ENCODE measurements around the gene CDC42BPB.

The CDC42BPB gene

GRCh38 chr14:102891111-102891510, 166.2 kb downstream of the CDC42BPB start:
- Histone ChIP-seq H3K4me2 (ENCODE audit: low read depth, low read length) (no peak overlapping the region), H3K9me3 (replicated peaks; ENCODE audit: insufficient read depth, low read length) (no peaks in the 10 kb centered on the region), H3K27ac (ENCODE audit: low read length) (no peak overlapping the region), H3K9me2 (replicated peaks; ENCODE audit: insufficient read depth, low read length) (no peaks in the 10 kb centered on the region), H3K4me3 (ENCODE audit: low read length) (no peak overlapping the region), H3K79me2 (ENCODE audit: low read length) (no peaks in the 10 kb centered on the region), H3K36me3 (replicated peaks; ENCODE audit: insufficient read depth, low read length) (no peaks in the 10 kb centered on the region), H4K20me1 (ENCODE audit: insufficient read depth, low read length) (no peaks in the 10 kb centered on the region), H3F3A (ENCODE audit: insufficient read depth, low read length) (no peaks in the 10 kb centered on the region), H2AFZ (ENCODE audit: low read length) (no peak overlapping the region), H3K9ac (ENCODE audit: low read length) (no peak overlapping the region), H3K4me1 (ENCODE audit: low read length) (no peaks in the 10 kb centered on the region), H3K27me3 (replicated peaks; ENCODE audit: insufficient read depth, low read length) (no peaks in the 10 kb centered on the region)
- TF ChIP-seq EZH2phosphoT487 (IDR thresholded peaks at IDR 0.05; ENCODE audit: low read length) = no peak
- TF ChIP-seq EZH2 (optimal IDR thresholded peaks at IDR 0.05; ENCODE audit: low read depth, low read length) = no peak
- TF ChIP-seq, protein P1, sequence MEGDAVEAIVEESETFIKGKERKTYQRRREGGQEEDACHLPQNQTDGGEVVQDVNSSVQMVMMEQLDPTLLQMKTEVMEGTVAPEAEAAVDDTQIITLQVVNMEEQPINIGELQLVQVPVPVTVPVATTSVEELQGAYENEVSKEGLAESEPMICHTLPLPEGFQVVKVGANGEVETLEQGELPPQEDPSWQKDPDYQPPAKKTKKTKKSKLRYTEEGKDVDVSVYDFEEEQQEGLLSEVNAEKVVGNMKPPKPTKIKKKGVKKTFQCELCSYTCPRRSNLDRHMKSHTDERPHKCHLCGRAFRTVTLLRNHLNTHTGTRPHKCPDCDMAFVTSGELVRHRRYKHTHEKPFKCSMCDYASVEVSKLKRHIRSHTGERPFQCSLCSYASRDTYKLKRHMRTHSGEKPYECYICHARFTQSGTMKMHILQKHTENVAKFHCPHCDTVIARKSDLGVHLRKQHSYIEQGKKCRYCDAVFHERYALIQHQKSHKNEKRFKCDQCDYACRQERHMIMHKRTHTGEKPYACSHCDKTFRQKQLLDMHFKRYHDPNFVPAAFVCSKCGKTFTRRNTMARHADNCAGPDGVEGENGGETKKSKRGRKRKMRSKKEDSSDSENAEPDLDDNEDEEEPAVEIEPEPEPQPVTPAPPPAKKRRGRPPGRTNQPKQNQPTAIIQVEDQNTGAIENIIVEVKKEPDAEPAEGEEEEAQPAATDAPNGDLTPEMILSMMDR (IDR thresholded peaks at IDR 0.05; ENCODE audit: low read length) = no peak
- no peak for DNase-seq

DNA sequence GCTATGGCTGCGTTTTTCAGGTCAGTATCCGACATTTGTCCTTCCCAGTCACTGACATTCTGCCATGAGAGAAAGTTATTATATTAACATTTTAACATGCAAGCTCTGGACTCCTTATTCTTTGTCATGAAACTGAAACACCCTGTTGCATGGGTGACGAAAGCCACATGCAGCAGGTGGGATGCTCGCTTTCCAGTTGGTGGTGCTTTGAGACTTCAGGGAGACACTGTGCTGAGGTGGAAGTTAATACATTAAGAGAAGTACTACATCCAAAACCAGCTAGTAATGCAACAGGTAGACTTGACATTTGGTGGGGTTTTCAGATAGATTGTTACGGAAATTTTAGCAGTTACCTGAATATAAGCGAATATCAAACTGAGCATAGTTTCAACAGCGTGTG, 167.7 kb downstream of the CDC42BPB start:
- H3K4me1 ChIP-seq (ENCODE audit: low read length) = no peaks in the 10 kb centered on the region
- no peak for TF ChIP-seq EZH2phosphoT487 (IDR thresholded peaks at IDR 0.05; ENCODE audit: low read length)
- TF ChIP-seq, protein P1 (IDR thresholded peaks at IDR 0.05; ENCODE audit: low read length) = no peak
- no peak for TF ChIP-seq EZH2 (optimal IDR thresholded peaks at IDR 0.05; ENCODE audit: low read depth, low read length)
- no peak for DNase-seq
- no peaks in the 10 kb centered on the region for H3K36me3 ChIP-seq (replicated peaks; ENCODE audit: insufficient read depth, low read length)
- H3K4me3 ChIP-seq (ENCODE audit: low read length) = no peak overlapping the region
- H3K27ac ChIP-seq (ENCODE audit: low read length) = no peak overlapping the region
- no peaks in the 10 kb centered on the region for H3F3A ChIP-seq (ENCODE audit: insufficient read depth, low read length)
- no peak overlapping the region for H3K4me2 ChIP-seq (ENCODE audit: low read depth, low read length)
- H4K20me1 ChIP-seq (ENCODE audit: insufficient read depth, low read length) = no peaks in the 10 kb centered on the region
- H3K27me3 ChIP-seq (replicated peaks; ENCODE audit: insufficient read depth, low read length) = no peaks in the 10 kb centered on the region
- no peak overlapping the region for H3K9ac ChIP-seq (ENCODE audit: low read length)
- no peak overlapping the region for H2AFZ ChIP-seq (ENCODE audit: low read length)
- H3K9me3 ChIP-seq (replicated peaks; ENCODE audit: insufficient read depth, low read length) = no peaks in the 10 kb centered on the region
- H3K9me2 ChIP-seq (replicated peaks; ENCODE audit: insufficient read depth, low read length) = no peaks in the 10 kb centered on the region
- H3K79me2 ChIP-seq (ENCODE audit: low read length) = no peaks in the 10 kb centered on the region

- no peak overlapping the region for H2AFZ ChIP-seq (ENCODE audit: low read length)
- no peaks in the 10 kb centered on the region for H3K27me3 ChIP-seq (replicated peaks; ENCODE audit: insufficient read depth, low read length)
- no peak overlapping the region for H3K9ac ChIP-seq (ENCODE audit: low read length)
- TF ChIP-seq EZH2phosphoT487 (IDR thresholded peaks at IDR 0.05; ENCODE audit: low read length) = no peak
- TF ChIP-seq, protein P1 (IDR thresholded peaks at IDR 0.05; ENCODE audit: low read length) = no peak
- TF ChIP-seq EZH2 (optimal IDR thresholded peaks at IDR 0.05; ENCODE audit: low read depth, low read length) = no peak
- no peak overlapping the region for H3K4me3 ChIP-seq (ENCODE audit: low read length)
- H3K9me2 ChIP-seq (replicated peaks; ENCODE audit: insufficient read depth, low read length) = no peaks in the 10 kb centered on the region
- no peaks in the 10 kb centered on the region for H4K20me1 ChIP-seq (ENCODE audit: insufficient read depth, low read length)
- H3K9me3 ChIP-seq (replicated peaks; ENCODE audit: insufficient read depth, low read length) = no peaks in the 10 kb centered on the region
- no peaks in the 10 kb centered on the region for H3K79me2 ChIP-seq (ENCODE audit: low read length)
- no peaks in the 10 kb centered on the region for H3K36me3 ChIP-seq (replicated peaks; ENCODE audit: insufficient read depth, low read length)
- no peaks in the 10 kb centered on the region for H3F3A ChIP-seq (ENCODE audit: insufficient read depth, low read length)
- H3K4me1 ChIP-seq (ENCODE audit: low read length) = no peaks in the 10 kb centered on the region
- H3K4me2 ChIP-seq (ENCODE audit: low read depth, low read length) = no peak overlapping the region
- no peak overlapping the region for H3K27ac ChIP-seq (ENCODE audit: low read length)
- no peak for DNase-seq
Measured at GRCh38 chr14:102888748-102889147, 168.6 kb downstream of the CDC42BPB start.
